Measurements from ENCODE around the gene HJV.

HJV gene

GRCh38 chr1:145986551-145986950 is 35.0 kb downstream of the HJV start:
- no peak for TF ChIP-seq CTCF (conservative IDR thresholded peaks at IDR 0.05; ENCODE audit: low read length)
- no peak for DNase-seq (ENCODE audit: low read depth)
- no peak overlapping the region for H3K4me3 ChIP-seq (ENCODE audit: low read length)

GRCh38 chr1:145985502-145986439 is 35.8 kb downstream of the HJV start:
- peak; percentile 83 for DNase-seq (ENCODE audit: low read depth)
- no peak for TF ChIP-seq CTCF (conservative IDR thresholded peaks at IDR 0.05; ENCODE audit: low read length)

GRCh38 chr1:145985129-145985501 is 36.4 kb downstream of the HJV start:
- no peak for TF ChIP-seq CTCF (conservative IDR thresholded peaks at IDR 0.05; ENCODE audit: low read length)
- H3K4me3 ChIP-seq (ENCODE audit: low read length) = no peak overlapping the region
- DNase-seq (ENCODE audit: low read depth) = no peak

More at GRCh38 chr1:145985502-145986439, 35.8 kb downstream of the HJV start:
- H3K4me3 ChIP-seq (ENCODE audit: low read length) = no peak overlapping the region

GRCh38 chr1:145983960-145984830 is 37.3 kb downstream of the HJV start:
- DNase-seq (ENCODE audit: low read depth) = no peak
- H3K4me3 ChIP-seq (ENCODE audit: low read length) = no peak overlapping the region
- no peak for TF ChIP-seq CTCF (conservative IDR thresholded peaks at IDR 0.05; ENCODE audit: low read length)

- no peak for DNase-seq (ENCODE audit: low read depth)
- no peak for TF ChIP-seq CTCF (conservative IDR thresholded peaks at IDR 0.05; ENCODE audit: low read length)
- H3K4me3 ChIP-seq (ENCODE audit: low read length) = no peak overlapping the region
Measured at GRCh38 chr1:145983206-145983675, 38.3 kb downstream of the HJV start.

GRCh38 chr1:145982010-145982723 is 39.4 kb downstream of the HJV start:
- no peak for DNase-seq (ENCODE audit: low read depth)
- TF ChIP-seq CTCF (conservative IDR thresholded peaks at IDR 0.05; ENCODE audit: low read length) = no peak
- no peak overlapping the region for H3K4me3 ChIP-seq (ENCODE audit: low read length)
